ENCODE results near the gene OR5C1. TPM values are rescaled to one million over a fixed set of nuclear protein-coding genes. Genes with fewer than 3 reads are reported as not detected.
"Not testable (repeated sequence)": the region's sequence is repeated elsewhere in the genome, so short reads cannot be mapped to it uniquely, and the experiment has no call there.

Gene OR5C1
- total RNA-seq, 1 donor from 2014 or later: not detected

GRCh38 chr9:122812736-122813135 lies 24.0 kb downstream of the OR5C1 start:
- no peak for DNase-seq

DNA sequence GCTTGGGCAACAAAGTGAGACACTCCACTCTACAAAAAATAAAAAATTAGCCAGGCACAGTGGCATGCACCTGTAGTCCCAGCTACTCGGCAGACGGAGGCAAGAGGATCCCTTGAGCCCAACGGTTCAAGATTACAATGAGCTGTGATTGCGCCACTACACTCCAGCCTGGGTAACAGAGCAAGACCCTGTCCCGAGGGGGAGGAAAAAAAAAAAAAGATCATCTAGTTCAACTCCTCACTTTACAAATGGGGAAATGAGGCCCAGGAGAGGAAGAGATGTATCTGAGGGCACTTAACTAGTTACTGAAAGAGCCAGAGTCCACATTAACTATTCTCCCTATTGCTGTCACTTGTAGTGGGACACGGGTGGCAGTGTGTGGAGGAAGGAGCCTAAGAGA lies 25.8 kb downstream of the OR5C1 start:
- no peak for DNase-seq

DNA sequence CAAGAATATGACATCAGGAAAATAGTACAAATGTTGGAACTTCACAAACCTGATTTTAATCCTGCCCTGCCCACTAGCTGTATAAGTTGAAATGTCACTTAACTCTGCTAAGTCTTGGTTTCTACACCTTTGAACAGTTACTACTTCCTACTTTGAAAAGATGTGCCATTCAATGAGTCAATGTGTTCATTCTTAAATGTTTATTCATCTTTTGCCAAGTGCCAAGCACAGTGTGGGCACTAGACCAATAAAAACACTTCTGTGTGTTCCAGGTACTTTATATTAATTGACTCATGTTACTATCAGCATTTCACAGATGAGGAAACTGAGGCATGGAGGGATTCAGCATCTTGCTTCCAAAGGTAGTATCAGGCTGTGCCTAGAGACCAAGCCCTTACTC lies 26.8 kb downstream of the OR5C1 start:
- DNase-seq: peak; percentile 74

- peak; percentile 98 for DNase-seq
Measured at GRCh38 chr9:122816163-122816867, 27.6 kb downstream of the OR5C1 start.

DNA sequence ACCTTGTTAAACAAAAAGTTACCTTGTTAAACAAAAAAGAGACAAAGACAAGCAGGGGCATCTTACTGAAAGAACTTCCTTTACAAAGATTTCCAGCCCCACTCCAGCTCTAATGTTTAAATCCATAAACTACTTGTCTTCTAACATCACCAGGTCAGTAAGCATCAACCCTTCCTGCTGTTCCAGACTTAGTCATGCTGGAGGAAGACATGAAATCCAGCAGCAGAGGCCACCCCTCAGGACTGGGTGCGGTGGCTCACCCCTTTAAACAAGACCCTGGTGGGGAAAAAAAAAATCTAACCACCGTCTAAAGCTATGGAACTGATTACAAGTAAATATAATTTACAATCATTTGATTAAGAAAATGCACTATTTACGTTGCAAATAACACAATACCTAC lies 30.6 kb downstream of the OR5C1 start:
- DNase-seq: peak; percentile 89

- DNase-seq: peak; percentile 98
Measured at GRCh38 chr9:122819791-122820489, 31.2 kb downstream of the OR5C1 start.

DNA sequence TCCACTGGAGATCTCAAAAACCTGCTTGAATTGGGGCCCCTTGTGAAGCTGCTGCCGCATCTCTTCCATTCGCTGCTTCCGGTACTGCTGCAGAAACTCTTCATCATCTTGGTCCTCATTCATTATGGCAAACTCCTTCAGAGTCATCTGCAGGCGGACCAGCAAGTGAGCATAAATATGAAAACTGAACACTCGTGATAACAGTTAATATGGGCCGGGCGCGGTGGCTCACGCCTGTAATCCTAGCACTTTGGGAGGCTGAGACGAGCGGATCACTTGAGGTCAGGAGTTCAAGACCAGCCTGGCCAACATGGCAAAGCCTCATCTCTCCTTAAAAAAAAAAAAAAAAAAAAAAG lies 31.7 kb downstream of the OR5C1 start:
- no peak for DNase-seq

DNA sequence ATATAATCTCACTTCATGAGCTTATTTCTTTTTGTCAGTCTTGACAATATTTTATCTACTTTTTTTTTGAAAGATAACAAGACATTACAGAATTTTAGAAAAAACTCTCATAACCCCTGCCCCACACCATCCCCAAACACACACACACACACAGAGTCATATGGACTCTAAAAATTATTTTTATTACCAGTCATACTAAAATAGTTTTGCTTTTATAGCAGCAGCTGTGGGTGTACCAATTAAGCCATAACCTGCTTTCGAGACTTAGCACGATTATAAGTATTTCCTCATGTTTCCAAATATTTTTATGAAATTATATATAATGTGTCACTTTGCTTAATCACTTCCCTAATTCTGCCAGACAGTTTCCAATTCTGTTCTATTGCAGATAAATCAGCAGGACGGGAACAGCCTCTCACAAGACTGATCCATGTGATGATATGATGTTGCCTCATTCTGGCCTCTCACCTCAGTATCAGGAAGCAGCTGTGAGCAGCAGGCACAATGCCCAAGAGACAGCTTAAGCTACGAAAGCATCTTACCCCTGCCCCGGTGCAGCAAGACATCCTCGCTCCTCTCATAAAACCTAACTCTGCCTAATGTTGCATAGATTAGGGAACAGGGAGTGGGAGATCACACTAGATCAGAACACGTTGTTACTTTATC lies 32.7 kb downstream of the OR5C1 start:
- DNase-seq: peak; percentile 98

DNA sequence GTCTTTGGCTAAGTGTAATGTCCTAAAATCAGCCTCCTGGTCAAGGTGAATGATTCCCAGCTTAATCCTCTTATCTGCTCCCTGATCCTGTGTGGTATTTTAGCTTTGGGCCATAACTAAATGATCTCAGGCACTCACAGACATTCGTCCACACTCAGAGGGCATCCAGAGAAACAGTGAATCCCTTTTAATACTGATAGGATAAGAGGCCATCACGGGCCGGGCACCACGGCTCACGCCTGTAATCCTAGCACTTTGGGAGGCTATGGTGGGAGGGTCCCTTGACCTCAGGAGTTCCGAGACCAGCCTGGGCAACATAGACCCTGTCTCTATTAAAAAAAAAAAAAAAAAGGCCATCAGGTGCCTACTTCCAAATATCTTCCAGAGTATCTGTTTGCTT lies 33.3 kb downstream of the OR5C1 start:
- DNase-seq: no peak

GRCh38 chr9:122822938-122823337 lies 34.2 kb downstream of the OR5C1 start:
- no peak for DNase-seq

- peak; percentile 64 for DNase-seq
Measured at GRCh38 chr9:122827761-122828093, 39.0 kb downstream of the OR5C1 start.

GRCh38 chr9:122828965-122829284 lies 40.2 kb downstream of the OR5C1 start:
- DNase-seq: not testable (repeated sequence)

DNA sequence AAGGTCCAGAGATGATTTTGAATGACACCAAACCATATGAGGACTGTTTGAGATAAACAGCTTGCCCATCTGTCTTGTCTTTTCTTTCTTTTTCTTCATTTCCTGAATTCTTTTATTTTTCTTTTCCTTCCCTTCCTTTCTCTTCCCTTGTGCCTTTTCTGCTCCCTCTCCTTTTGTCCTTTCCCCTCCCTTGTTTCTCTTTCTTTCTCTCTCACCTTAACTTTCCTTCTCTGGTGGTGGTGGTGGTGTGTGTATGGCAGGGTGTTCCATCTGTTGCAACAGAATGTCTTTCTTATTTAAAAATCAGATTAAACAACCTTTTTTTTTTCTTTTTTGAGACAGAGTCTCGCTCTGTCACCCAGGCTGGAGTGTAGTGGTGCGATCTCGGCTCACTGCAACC lies 43.5 kb downstream of the OR5C1 start:
- no peak for DNase-seq

DNA sequence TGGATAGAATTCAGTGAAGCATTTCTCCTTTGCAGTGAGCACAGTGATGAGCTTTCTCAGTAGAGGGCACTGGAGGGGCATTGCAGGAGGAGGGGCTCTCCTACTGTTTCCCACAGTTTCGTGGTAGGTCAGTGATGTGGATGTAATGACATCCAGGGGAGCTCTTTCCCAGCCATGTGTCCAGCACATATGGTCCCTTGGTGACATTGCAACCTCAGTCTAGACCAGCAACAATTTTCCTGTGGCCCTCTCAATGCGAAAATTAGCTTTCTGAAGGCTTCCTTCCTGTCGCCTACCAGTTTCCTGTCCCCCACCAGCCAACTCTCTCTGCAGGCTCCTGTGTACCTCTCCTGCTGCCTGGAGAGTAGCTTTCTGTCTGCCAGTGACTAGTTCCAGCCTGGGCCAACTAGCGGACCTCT lies 46.6 kb downstream of the OR5C1 start:
- DNase-seq: peak; percentile 55

DNA sequence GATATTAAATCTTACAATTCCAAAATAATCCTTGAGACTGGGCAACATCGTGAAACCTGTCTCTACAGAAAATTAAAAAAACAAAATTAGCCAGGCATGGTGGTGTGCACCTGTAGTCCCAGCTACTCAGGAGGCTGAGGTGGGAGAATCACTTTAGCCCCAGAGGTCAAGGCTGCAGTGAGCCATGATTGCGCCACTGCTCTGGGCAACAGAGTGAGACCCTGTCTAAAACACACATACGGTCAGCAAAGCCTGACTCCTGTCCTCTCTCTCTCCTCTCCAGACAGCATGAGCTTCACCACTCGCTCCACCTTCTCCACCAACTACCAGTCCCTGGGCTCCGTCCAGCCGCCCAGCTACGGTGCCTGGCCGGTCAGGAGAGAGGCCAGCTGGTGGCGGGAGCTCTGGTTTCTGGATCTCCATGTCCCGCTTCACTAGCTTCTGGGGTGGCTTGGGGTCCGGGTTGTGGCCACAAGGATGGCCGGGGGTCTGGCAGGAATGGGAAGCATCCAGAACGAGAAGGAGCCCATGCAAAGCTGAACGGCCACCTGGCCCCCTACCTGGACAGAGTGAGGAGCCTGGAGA lies 48.6 kb downstream of the OR5C1 start:
- DNase-seq: no peak

- DNase-seq: not testable (repeated sequence)
Measured at GRCh38 chr9:122838441-122838840, 49.7 kb downstream of the OR5C1 start.

Other genes starting within 250 kb of the OR5C1 start
- not detected in 2 replicates for gene OR1N2, start 235.8 kb upstream of the OR5C1 start, total RNA-seq
- gene OR1L8, start 205.5 kb upstream of the OR5C1 start, total RNA-seq: 0.23 TPM in 1 of 2 replicates, not detected in the other
- gene OR1Q1, start 174.2 kb upstream of the OR5C1 start, total RNA-seq: not detected in 2 replicates
- 0.17 TPM in 1 of 2 replicates, not detected in the other for gene OR1B1, start 131.3 kb upstream of the OR5C1 start, total RNA-seq
- gene OR1L1, start 127.2 kb upstream of the OR5C1 start, total RNA-seq: not detected in 2 replicates
- gene OR1L3, start 113.8 kb upstream of the OR5C1 start, total RNA-seq: not detected in 2 replicates
- not detected in 2 replicates for gene OR1L4, start 64.9 kb upstream of the OR5C1 start, total RNA-seq
- not detected in 2 replicates for gene OR1L6, start 46.6 kb upstream of the OR5C1 start, total RNA-seq
- not detected in 2 replicates for gene OR1K1, start 11.2 kb downstream of the OR5C1 start, total RNA-seq
- gene PDCL, start 39.7 kb downstream of the OR5C1 start, total RNA-seq: 87.4 and 118 TPM in 2 replicates
- 88.0 and 114 TPM in 2 replicates for gene RC3H2, start 116.4 kb downstream of the OR5C1 start, total RNA-seq
- gene ZBTB6, start 124.4 kb downstream of the OR5C1 start, total RNA-seq: 14.5 and 14.6 TPM in 2 replicates
- gene ZBTB26, start 142.6 kb downstream of the OR5C1 start, total RNA-seq: 4.4 and 5.7 TPM in 2 replicates
- 55.8 and 62.4 TPM in 2 replicates for gene RABGAP1, start 152.1 kb downstream of the OR5C1 start, total RNA-seq
- gene GPR21, start 244.7 kb downstream of the OR5C1 start, total RNA-seq: 0.33 and 0.68 TPM in 2 replicates